ENCODE measurements around the gene ELOB. TPM values are rescaled to one million over a fixed set of nuclear protein-coding genes. Genes with fewer than 3 reads are reported as not detected.

The ELOB gene
- total RNA-seq, 4 donors from 2014 or later, result 66.8 to 243 (median 220) TPM

- Histone ChIP-seq H3K4me1 (no peaks in the 10 kb centered on the region), H3K9me3 (no peaks in the 10 kb centered on the region)
- no peak for DNase-seq
Measured at GRCh38 chr16:2744711-2745110, 32.4 kb downstream of the ELOB start.

GRCh38 chr16:2743007-2743810 is 33.9 kb downstream of the ELOB start:
- H3K36me3 ChIP-seq, result no peaks in the 10 kb centered on the region
- no peak overlapping the region for H3K27ac ChIP-seq
- H3K4me1 ChIP-seq, result no peaks in the 10 kb centered on the region
- TF ChIP-seq, protein P1, sequence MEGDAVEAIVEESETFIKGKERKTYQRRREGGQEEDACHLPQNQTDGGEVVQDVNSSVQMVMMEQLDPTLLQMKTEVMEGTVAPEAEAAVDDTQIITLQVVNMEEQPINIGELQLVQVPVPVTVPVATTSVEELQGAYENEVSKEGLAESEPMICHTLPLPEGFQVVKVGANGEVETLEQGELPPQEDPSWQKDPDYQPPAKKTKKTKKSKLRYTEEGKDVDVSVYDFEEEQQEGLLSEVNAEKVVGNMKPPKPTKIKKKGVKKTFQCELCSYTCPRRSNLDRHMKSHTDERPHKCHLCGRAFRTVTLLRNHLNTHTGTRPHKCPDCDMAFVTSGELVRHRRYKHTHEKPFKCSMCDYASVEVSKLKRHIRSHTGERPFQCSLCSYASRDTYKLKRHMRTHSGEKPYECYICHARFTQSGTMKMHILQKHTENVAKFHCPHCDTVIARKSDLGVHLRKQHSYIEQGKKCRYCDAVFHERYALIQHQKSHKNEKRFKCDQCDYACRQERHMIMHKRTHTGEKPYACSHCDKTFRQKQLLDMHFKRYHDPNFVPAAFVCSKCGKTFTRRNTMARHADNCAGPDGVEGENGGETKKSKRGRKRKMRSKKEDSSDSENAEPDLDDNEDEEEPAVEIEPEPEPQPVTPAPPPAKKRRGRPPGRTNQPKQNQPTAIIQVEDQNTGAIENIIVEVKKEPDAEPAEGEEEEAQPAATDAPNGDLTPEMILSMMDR (IDR thresholded peaks at IDR 0.05), result no peak
- TF ChIP-seq POLR2A (IDR thresholded peaks at IDR 0.05), result no peak
- DNase-seq, result no peak
- H3K4me3 ChIP-seq, result no peak overlapping the region
- no peaks in the 10 kb centered on the region for H3K27me3 ChIP-seq
- H3K9me3 ChIP-seq, result no peaks in the 10 kb centered on the region

More at GRCh38 chr16:2744711-2745110, 32.4 kb downstream of the ELOB start:
- H3K4me3 ChIP-seq, result no peak overlapping the region
- no peak for TF ChIP-seq POLR2A (IDR thresholded peaks at IDR 0.05)
- TF ChIP-seq, protein P1 (IDR thresholded peaks at IDR 0.05), result no peak
- H3K27ac ChIP-seq, result no peak overlapping the region
- no peaks in the 10 kb centered on the region for H3K27me3 ChIP-seq
- no peaks in the 10 kb centered on the region for H3K36me3 ChIP-seq

GRCh38 chr16:2742323-2743006 is 34.6 kb downstream of the ELOB start:
- Histone ChIP-seq H3K4me3 (no peak overlapping the region), H3K4me1 (no peaks in the 10 kb centered on the region), H3K27ac (no peak overlapping the region), H3K9me3 (no peaks in the 10 kb centered on the region), H3K36me3 (no peaks in the 10 kb centered on the region), H3K27me3 (no peaks in the 10 kb centered on the region)
- TF ChIP-seq, protein P1 (IDR thresholded peaks at IDR 0.05), result no peak
- no peak for TF ChIP-seq POLR2A (IDR thresholded peaks at IDR 0.05)
- no peak for DNase-seq

DNA sequence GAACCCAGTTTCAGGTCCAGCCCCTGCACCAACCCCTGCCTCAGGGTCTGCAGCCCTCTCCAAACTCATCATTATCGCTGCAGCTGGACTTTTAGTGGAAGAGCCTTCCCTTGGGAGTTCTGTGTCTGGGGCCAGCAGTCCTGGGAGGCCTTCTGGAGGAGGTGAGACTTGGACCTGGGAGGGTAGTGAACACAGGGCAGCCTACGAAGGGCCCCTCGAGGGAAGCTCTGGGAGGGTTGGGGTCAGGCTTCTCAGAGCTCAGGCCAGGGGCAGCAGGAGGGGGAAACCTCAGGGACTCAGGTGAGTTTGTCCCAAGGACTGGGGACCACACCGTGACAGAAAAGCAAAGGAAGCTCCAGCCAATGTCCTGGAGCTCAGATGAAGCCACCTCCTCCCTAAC is 35.9 kb downstream of the ELOB start:
- Histone ChIP-seq H3K27ac (no peak overlapping the region), H3K4me1 (no peaks in the 10 kb centered on the region), H3K27me3 (no peaks in the 10 kb centered on the region), H3K9me3 (no peaks in the 10 kb centered on the region), H3K4me3 (no peak overlapping the region), H3K36me3 (no peaks in the 10 kb centered on the region)
- TF ChIP-seq POLR2A (IDR thresholded peaks at IDR 0.05), result no peak
- TF ChIP-seq, protein P1 (IDR thresholded peaks at IDR 0.05), result no peak
- no peak for DNase-seq

DNA sequence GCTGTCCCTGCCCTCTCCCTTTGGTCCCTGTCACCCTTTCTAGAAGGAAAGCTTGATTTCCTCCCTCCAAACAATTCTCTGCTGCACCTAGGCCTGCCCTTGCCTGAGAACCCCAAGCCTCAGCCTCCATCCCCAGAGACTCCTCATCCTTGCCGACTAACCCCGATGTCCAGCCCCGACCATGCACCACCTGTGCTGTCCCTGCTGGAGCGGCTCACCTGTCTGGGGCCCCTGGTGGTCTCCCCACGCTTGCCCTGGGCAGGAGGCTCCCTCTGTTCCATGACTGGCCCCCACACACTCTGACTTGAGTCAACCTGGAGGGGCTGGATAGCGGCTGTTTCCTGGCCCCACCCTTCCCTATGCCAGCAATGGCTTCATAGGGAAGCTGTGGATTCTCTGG is 36.6 kb downstream of the ELOB start:
- no peaks in the 10 kb centered on the region for H3K9me3 ChIP-seq
- H3K27me3 ChIP-seq, result no peaks in the 10 kb centered on the region
- no peak overlapping the region for H3K27ac ChIP-seq
- no peak overlapping the region for H3K4me3 ChIP-seq
- no peaks in the 10 kb centered on the region for H3K4me1 ChIP-seq
- no peaks in the 10 kb centered on the region for H3K36me3 ChIP-seq
- TF ChIP-seq, protein P1 (IDR thresholded peaks at IDR 0.05), result no peak
- TF ChIP-seq POLR2A (IDR thresholded peaks at IDR 0.05), result no peak
- DNase-seq, result no peak
